H9 (cell line): ENCODE results near the gene DMTF1. TPM values are rescaled to one million over a fixed set of nuclear protein-coding genes. Genes with fewer than 3 reads are reported as not detected.

ENCODE experiments used
- DNase-seq: peaks from one replicate; pipeline ENCODE4 v3.0.0-alpha.2; 2017
- H2AFZ ChIP-seq: one replicate; pipeline ENCODE4 v1.6.1; 2013; ENCODE audit warnings: mild to moderate bottlenecking, low read length, control low read depth, moderate library complexity
- H2AK5ac ChIP-seq: 2 replicates; pipeline ENCODE4 v1.6.1; 2013; ENCODE audit warnings: low read length, control low read depth, mixed read lengths; ENCODE audit not compliant: insufficient read length
- H2BK120ac ChIP-seq: one replicate; pipeline ENCODE4 v1.6.1; 2013; ENCODE audit warnings: low read depth, mild to moderate bottlenecking, low read length, control low read depth, inconsistent platforms; ENCODE audit not compliant: poor library complexity, severe bottlenecking
- H2BK12ac ChIP-seq: 2 replicates; pipeline ENCODE4 v1.6.1; 2013; ENCODE audit warnings: low read length, control low read depth, mixed read lengths, low read depth; ENCODE audit not compliant: insufficient read length
- H2BK15ac ChIP-seq: 2 replicates; pipeline ENCODE4 v1.6.1; 2013; ENCODE audit warnings: low read depth, low read length, control low read depth
- H2BK20ac ChIP-seq: one replicate; pipeline ENCODE4 v1.6.1; 2013; ENCODE audit warnings: low read depth, mild to moderate bottlenecking, low read length, control low read depth, inconsistent platforms; ENCODE audit not compliant: poor library complexity, severe bottlenecking
- H2BK5ac ChIP-seq: 2 replicates; pipeline ENCODE4 v1.6.1; 2013; ENCODE audit warnings: low read length, control low read depth, mixed read lengths; ENCODE audit not compliant: insufficient read length
- H3K14ac ChIP-seq: 2 replicates; pipeline ENCODE4 v1.6.1; 2013; ENCODE audit warnings: low read length, control low read depth; ENCODE audit not compliant: insufficient read depth
- H3K18ac ChIP-seq: 2 replicates; pipeline ENCODE4 v1.6.1; 2013; ENCODE audit warnings: low read depth, mild to moderate bottlenecking, mixed read lengths, low read length, control low read depth; ENCODE audit not compliant: insufficient read length
- H3K23ac ChIP-seq: 2 replicates; pipeline ENCODE4 v1.6.1; 2013; ENCODE audit warnings: low read length, control low read depth, mixed read lengths, low read depth; ENCODE audit not compliant: insufficient read length
- H3K23me2 ChIP-seq: 2 replicates; pipeline ENCODE4 v1.6.1; 2013; ENCODE audit warnings: low read depth, mild to moderate bottlenecking, mixed read lengths, low read length, control low read depth; ENCODE audit not compliant: insufficient read length, poor library complexity, severe bottlenecking
- H3K27ac ChIP-seq: 2 replicates; pipeline ENCODE4 v1.5.1; 2013; ENCODE audit warnings: low read length, control low read depth, mixed read lengths, low read depth; ENCODE audit not compliant: insufficient read length
- H3K27me3 ChIP-seq: 2 replicates; pipeline ENCODE4 v1.6.1; 2013; ENCODE audit warnings: low read length, control low read depth, inconsistent platforms; ENCODE audit not compliant: insufficient read depth
- H3K4ac ChIP-seq: 2 replicates; pipeline ENCODE4 v1.6.1; 2013; ENCODE audit warnings: low read depth, mild to moderate bottlenecking, control low read depth, inconsistent platforms, low read length, moderate library complexity
- H3K4me1 ChIP-seq: 2 replicates; pipeline ENCODE4 v1.6.1; 2013; ENCODE audit warnings: low read length, control low read depth, inconsistent platforms; ENCODE audit not compliant: insufficient read depth
- H3K4me2 ChIP-seq: 2 replicates; pipeline ENCODE4 v1.6.1; 2013; ENCODE audit warnings: low read length, control low read depth, mixed read lengths; ENCODE audit not compliant: insufficient read length, insufficient read depth
- H3K56ac ChIP-seq: 2 replicates; pipeline ENCODE4 v1.6.1; 2013; ENCODE audit warnings: low read depth, mild to moderate bottlenecking, mixed read lengths, low read length, control low read depth; ENCODE audit not compliant: insufficient read length
- H3K79me1 ChIP-seq: 2 replicates; pipeline ENCODE4 v1.6.1; 2013; ENCODE audit warnings: low read depth, mild to moderate bottlenecking, moderate library complexity, low read length, control low read depth, inconsistent platforms; ENCODE audit not compliant: insufficient read depth, poor library complexity, severe bottlenecking
- H3K79me2 ChIP-seq: 2 replicates; pipeline ENCODE4 v1.6.1; 2013; ENCODE audit warnings: low read length, control low read depth, inconsistent platforms; ENCODE audit not compliant: insufficient read depth
- H3K9ac ChIP-seq: 2 replicates; pipeline ENCODE4 v1.6.1; 2013; ENCODE audit warnings: low read length, control low read depth, mixed read lengths; ENCODE audit not compliant: insufficient read length; ENCODE audit errors: extremely low read depth
- H3K9me3 ChIP-seq: one replicate; pipeline ENCODE4 v1.6.1; 2013; ENCODE audit warnings: low read depth, low read length, inconsistent platforms; ENCODE audit not compliant: control insufficient read depth
- H3T11ph ChIP-seq: one replicate; pipeline ENCODE4 v1.6.1; 2013; ENCODE audit warnings: mild to moderate bottlenecking, low read length, control low read depth, inconsistent platforms
- H4K20me1 ChIP-seq: one replicate; pipeline ENCODE4 v1.6.1; 2013; ENCODE audit not compliant: control insufficient read depth, insufficient read length, insufficient read depth
- H4K5ac ChIP-seq: 2 replicates; pipeline ENCODE4 v1.6.1; 2013; ENCODE audit warnings: low read depth, mild to moderate bottlenecking, mixed read lengths, low read length, control low read depth; ENCODE audit not compliant: insufficient read length
- H4K8ac ChIP-seq: replicated peaks from 2 replicates; pipeline ENCODE4 v1.6.1; 2013; ENCODE audit warnings: low read length, control low read depth, mixed read lengths, low read depth; ENCODE audit not compliant: insufficient read length
- H4K91ac ChIP-seq: 2 replicates; pipeline ENCODE4 v1.6.1; 2013; ENCODE audit warnings: low read depth, mild to moderate bottlenecking, moderate library complexity, mixed read lengths, low read length, control low read depth; ENCODE audit not compliant: insufficient read length
- H3K27ac Mint-ChIP-seq, 3 experiments: 2 replicates in 2 of 3; 3 replicates in 1 of 3; pipeline ENCODE4 v1.8.0; 2020 to 2021; ENCODE audit warnings: mixed read lengths in 3 of 3, mild to moderate bottlenecking in 1 of 3, moderate library complexity in 1 of 3
- H3K27me3 Mint-ChIP-seq: 2 replicates; pipeline ENCODE4 v1.8.0; 2021; ENCODE audit warnings: low read depth, mild to moderate bottlenecking, moderate library complexity, mixed read lengths
- H3K36me3 Mint-ChIP-seq, 3 experiments: 2 replicates in 2 of 3; 3 replicates in 1 of 3; pipeline ENCODE4 v1.8.0; 2020 to 2021; ENCODE audit warnings: low read depth in 3 of 3, mixed read lengths in 3 of 3; ENCODE audit not compliant: insufficient read depth in 1 of 3
- H3K4me1 Mint-ChIP-seq, 2 experiments: 2 replicates each; pipeline ENCODE4 v1.8.0; 2020; ENCODE audit warnings: mixed read lengths in 2 of 2
- H3K4me3 Mint-ChIP-seq, 2 experiments: 2 replicates in 1 of 2; 3 replicates in 1 of 2; pipeline ENCODE4 v1.8.0; 2020 to 2021; ENCODE audit warnings: mild to moderate bottlenecking in 2 of 2, mixed read lengths in 2 of 2, moderate library complexity in 1 of 2
- H3K9me3 Mint-ChIP-seq, 2 experiments: 2 replicates in 1 of 2; 3 replicates in 1 of 2; pipeline ENCODE4 v1.8.0; 2020; ENCODE audit warnings: mild to moderate bottlenecking in 2 of 2, mixed read lengths in 2 of 2, moderate library complexity in 1 of 2
- CTCF ChIP-seq: fragments of 200-600 bp; sonication (generic); conservative IDR thresholded peaks from 3 replicates; pipeline ENCODE4 v1.8.0; 2021; ENCODE audit warnings: antibody characterized with exemption, mild to moderate bottlenecking
- total RNA-seq: library from RNA; stranded (reverse); gene quantifications from 2 replicates; pipeline ENCODE4 v1.2.1, GENCODE V29; 2021

DMTF1 gene
- total RNA-seq, 1 experiment from 2014 or later = 111 TPM

- no peaks in the 10 kb centered on the region for H3K4me1 ChIP-seq
- H2AFZ ChIP-seq = no peak overlapping the region
- no peak overlapping the region for H3K18ac ChIP-seq
- H3K23ac ChIP-seq = no peak overlapping the region
- H3K9me3 ChIP-seq = no peaks in the 10 kb centered on the region
- H2BK12ac ChIP-seq = no peak overlapping the region
- no peaks in the 10 kb centered on the region for H3K23me2 ChIP-seq
- no peak overlapping the region for H3K27ac ChIP-seq
- no peak overlapping the region for H3K14ac ChIP-seq
- no peak for TF ChIP-seq CTCF
- H2BK20ac ChIP-seq = no peak overlapping the region
- H4K5ac ChIP-seq = no peak overlapping the region
- DNase-seq = no peak
- no peak overlapping the region for H2BK15ac ChIP-seq
- no peaks in the 10 kb centered on the region for H3K9me3 Mint-ChIP-seq
- no peak overlapping the region for H3K4ac ChIP-seq
- no peak overlapping the region for H2AK5ac ChIP-seq
- H3K9ac ChIP-seq = no peak overlapping the region
- H3K4me3 Mint-ChIP-seq = no peak overlapping the region
- no peaks in the 10 kb centered on the region for H3K27me3 ChIP-seq
- no peak overlapping the region for H2BK5ac ChIP-seq
- peaks cover 2% of the 10 kb centered on the region for H3K79me1 ChIP-seq
- no peak overlapping the region for H3K56ac ChIP-seq
- no peak overlapping the region for H3K4me2 ChIP-seq
- H4K20me1 ChIP-seq = no peaks in the 10 kb centered on the region
- H4K91ac ChIP-seq = no peak overlapping the region
- H3T11ph ChIP-seq = no peak overlapping the region
- H3K27me3 Mint-ChIP-seq = no peaks in the 10 kb centered on the region
- no peak overlapping the region for H3K27ac Mint-ChIP-seq
- H4K8ac ChIP-seq = no peak overlapping the region
- no peak overlapping the region for H2BK120ac ChIP-seq
- H3K36me3 Mint-ChIP-seq = peaks cover 40 to 88% (median 82%) of the 10 kb centered on the region in 3 experiments
- no peaks in the 10 kb centered on the region for H3K4me1 Mint-ChIP-seq
- H3K79me2 ChIP-seq = no peaks in the 10 kb centered on the region
These were observed 19.2 kb downstream of the DMTF1 start for GRCh38 chr7:87171282-87171934.
